ENCODE results near the gene GARIN1A.

Gene GARIN1A

GRCh38 chr7:128714701-128715495 lies 42.8 kb downstream of the GARIN1A start:
- TF ChIP-seq CTCF (IDR thresholded peaks at IDR 0.05; ENCODE audit: low read depth, low read length) = no peak
- no peak overlapping the region for H3K4me3 ChIP-seq (ENCODE audit: low read depth, low read length)

GRCh38 chr7:128718967-128719642 lies 47.0 kb downstream of the GARIN1A start:
- no peak for TF ChIP-seq CTCF (IDR thresholded peaks at IDR 0.05; ENCODE audit: low read depth, low read length)

GRCh38 chr7:128721376-128721775 lies 49.3 kb downstream of the GARIN1A start:
- no peak overlapping the region for H3K4me3 ChIP-seq (ENCODE audit: low read depth, low read length)
- no peak for TF ChIP-seq CTCF (IDR thresholded peaks at IDR 0.05; ENCODE audit: low read depth, low read length)

More at GRCh38 chr7:128718967-128719642, 47.0 kb downstream of the GARIN1A start:
- H3K4me3 ChIP-seq (ENCODE audit: low read depth, low read length) = no peak overlapping the region

Data from WI38 (cell line).